GM20431 (cell line): ENCODE data around the gene LYAR.

Source experiments
- in situ Hi-C: fragments of 300-500 bp; cut with MseI, MboI; formaldehyde crosslinking; loops from one replicate; pipeline ENCODE4 v1.15.0; 2020; ENCODE audit warnings: low sequenced_read_pairs; ENCODE audit not compliant: unreplicated experiment

LYAR gene

GRCh38 chr4:4289941-4290850 lies at the start of gene LYAR, which contains the start of gene ZBTB49:
Gene LYAR (minus strand): TSS chr4:4290154. CDS start chr4:4283742, 6,412 bp downstream.
Gene ZBTB49 (plus strand): TSS chr4:4290251. CDS start chr4:4299946, 9,695 bp downstream.
- in situ Hi-C loops, result no loop called here

- in situ Hi-C loops, result no loop called here
Observed at GRCh38 chr4:4339504-4340085, 49.6 kb upstream of the LYAR start.

- in situ Hi-C loops, result no loop called here
Observed at GRCh38 chr4:4338210-4339001, 48.5 kb upstream of the LYAR start.

GRCh38 chr4:4334798-4335520 lies 45.0 kb upstream of the LYAR start:
- in situ Hi-C loops, result no loop called here

- in situ Hi-C loops, result no loop called here
Observed at GRCh38 chr4:4333265-4333706, 43.3 kb upstream of the LYAR start.

GRCh38 chr4:4332529-4332928 lies 42.6 kb upstream of the LYAR start:
- in situ Hi-C loops, result no loop called here

GRCh38 chr4:4330794-4331193 lies 40.8 kb upstream of the LYAR start:
- in situ Hi-C loops, result no loop called here

GRCh38 chr4:4329496-4329895 lies 39.5 kb upstream of the LYAR start:
- in situ Hi-C loops, result loop anchor here (10.0 kb wide), 1 partner anchor 65 kb away; no protein-coding TSS in a partner anchor

- in situ Hi-C loops, result loop anchor here (10.0 kb wide), 1 partner anchor 64 kb away; no protein-coding TSS in a partner anchor
Observed at GRCh38 chr4:4328840-4329239, 38.9 kb upstream of the LYAR start.

GRCh38 chr4:4328206-4328605 lies 38.3 kb upstream of the LYAR start:
- in situ Hi-C loops, result loop anchor here (10.0 kb wide), 1 partner anchor 63 kb away; no protein-coding TSS in a partner anchor

- in situ Hi-C loops, result loop anchor here (10.0 kb wide), 1 partner anchor 63 kb away; no protein-coding TSS in a partner anchor
Observed at GRCh38 chr4:4327652-4328121, 37.7 kb upstream of the LYAR start.

GRCh38 chr4:4326166-4326565 lies 36.2 kb upstream of the LYAR start:
- in situ Hi-C loops, result loop anchor here (10.0 kb wide), 1 partner anchor 61 kb away; no protein-coding TSS in a partner anchor

GRCh38 chr4:4325321-4325720 lies 35.4 kb upstream of the LYAR start:
- in situ Hi-C loops, result loop anchor here (10.0 kb wide), 1 partner anchor 61 kb away; no protein-coding TSS in a partner anchor

- in situ Hi-C loops, result loop anchor here (10.0 kb wide), 1 partner anchor 59 kb away; no protein-coding TSS in a partner anchor
Observed at GRCh38 chr4:4323705-4324534, 34.0 kb upstream of the LYAR start.

GRCh38 chr4:4321951-4322688 lies 32.2 kb upstream of the LYAR start:
- in situ Hi-C loops, result loop anchor here (10.0 kb wide), 1 partner anchor 57 kb away; no protein-coding TSS in a partner anchor

GRCh38 chr4:4320951-4321714 lies 31.2 kb upstream of the LYAR start:
- in situ Hi-C loops, result loop anchor here (10.0 kb wide), 1 partner anchor 56 kb away; no protein-coding TSS in a partner anchor

GRCh38 chr4:4320528-4320927 lies 30.6 kb upstream of the LYAR start:
- in situ Hi-C loops, result loop anchor here (10.0 kb wide), 1 partner anchor 56 kb away; no protein-coding TSS in a partner anchor
